ENCODE measurements around the gene PARN.
"Not testable (repeated sequence)": the region's sequence is repeated elsewhere in the genome, so short reads cannot be mapped to it uniquely, and the experiment has no call there.

The PARN gene

DNA sequence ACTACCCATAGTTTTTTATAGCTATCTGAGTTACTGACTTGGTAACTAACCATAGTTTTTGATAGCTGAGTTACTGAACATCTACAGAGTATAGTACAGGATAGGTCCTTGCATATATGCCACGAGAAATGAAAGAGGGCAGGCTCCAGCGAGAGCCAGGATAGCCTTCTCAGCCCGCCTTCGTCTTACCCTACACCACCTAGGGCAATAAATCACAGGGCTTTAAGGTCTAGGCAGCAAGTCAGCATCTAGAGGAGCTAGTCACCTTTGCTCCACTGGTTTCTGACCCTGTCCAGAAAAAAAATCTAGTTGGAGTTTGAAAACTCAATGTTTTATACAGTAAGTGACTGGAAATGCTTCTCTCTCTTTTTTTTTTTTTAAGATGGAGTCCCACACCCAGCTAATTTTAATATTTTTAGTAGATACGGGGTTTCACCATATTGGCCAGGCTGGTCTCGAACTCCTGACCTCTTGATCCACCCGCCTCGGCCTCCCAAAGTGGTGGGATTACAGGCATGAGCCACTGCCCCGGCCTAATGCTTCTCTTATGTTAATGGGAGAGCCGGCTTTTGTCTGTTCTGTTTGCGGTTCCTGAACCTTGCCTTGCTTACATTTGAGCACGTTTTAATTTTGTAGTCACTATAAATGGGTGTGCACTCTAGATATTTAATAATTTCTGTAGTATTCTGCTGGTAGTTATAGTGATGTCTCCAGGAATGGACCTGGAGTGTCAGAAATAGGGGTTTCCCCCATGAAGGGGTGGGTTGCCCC is 5.5 kb upstream of the PARN start:
- TF ChIP-seq, protein P1, sequence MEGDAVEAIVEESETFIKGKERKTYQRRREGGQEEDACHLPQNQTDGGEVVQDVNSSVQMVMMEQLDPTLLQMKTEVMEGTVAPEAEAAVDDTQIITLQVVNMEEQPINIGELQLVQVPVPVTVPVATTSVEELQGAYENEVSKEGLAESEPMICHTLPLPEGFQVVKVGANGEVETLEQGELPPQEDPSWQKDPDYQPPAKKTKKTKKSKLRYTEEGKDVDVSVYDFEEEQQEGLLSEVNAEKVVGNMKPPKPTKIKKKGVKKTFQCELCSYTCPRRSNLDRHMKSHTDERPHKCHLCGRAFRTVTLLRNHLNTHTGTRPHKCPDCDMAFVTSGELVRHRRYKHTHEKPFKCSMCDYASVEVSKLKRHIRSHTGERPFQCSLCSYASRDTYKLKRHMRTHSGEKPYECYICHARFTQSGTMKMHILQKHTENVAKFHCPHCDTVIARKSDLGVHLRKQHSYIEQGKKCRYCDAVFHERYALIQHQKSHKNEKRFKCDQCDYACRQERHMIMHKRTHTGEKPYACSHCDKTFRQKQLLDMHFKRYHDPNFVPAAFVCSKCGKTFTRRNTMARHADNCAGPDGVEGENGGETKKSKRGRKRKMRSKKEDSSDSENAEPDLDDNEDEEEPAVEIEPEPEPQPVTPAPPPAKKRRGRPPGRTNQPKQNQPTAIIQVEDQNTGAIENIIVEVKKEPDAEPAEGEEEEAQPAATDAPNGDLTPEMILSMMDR (IDR thresholded peaks at IDR 0.05; ENCODE audit: low read depth, low read length, missing control alignments) = no peak

DNA sequence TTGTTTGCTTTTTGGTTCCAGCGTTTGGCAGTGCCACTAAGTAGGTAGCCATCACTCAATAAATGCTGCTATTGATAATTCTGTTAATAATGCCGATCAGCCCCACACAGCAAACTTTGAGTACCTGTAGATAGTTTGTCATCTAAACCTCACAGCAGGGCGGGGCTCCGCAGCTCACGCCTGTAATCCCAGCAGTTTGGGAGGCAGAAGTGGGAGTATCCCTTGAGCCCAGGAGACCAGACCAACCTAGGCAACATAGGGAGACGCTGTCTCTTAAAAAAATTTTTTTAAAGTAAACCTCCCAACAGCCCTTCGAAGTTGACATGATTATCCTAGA is 4.3 kb upstream of the PARN start:
- TF ChIP-seq, protein P1 (IDR thresholded peaks at IDR 0.05; ENCODE audit: low read depth, low read length, missing control alignments) = no peak
- Histone ChIP-seq H3K36me3 (replicated peaks) (peaks cover 5% of the 10 kb centered on the region), H3K4me3 (ENCODE audit: low read depth, low read length) (peak overlapping the region; percentile 94), H3K27me3 (replicated peaks) (no peaks in the 10 kb centered on the region), H3K27ac (no peak overlapping the region)
- in situ Hi-C loops (cut with HindIII; ENCODE audit: low pct_ligation_motif_present, low sequenced_read_pairs) = no loop called here
- DNase-seq = no peak

More for the DNA sequence above, 5.5 kb upstream of the PARN start:
- Histone ChIP-seq H3K27ac (no peak overlapping the region), H3K27me3 (replicated peaks) (no peaks in the 10 kb centered on the region), H3K36me3 (replicated peaks) (peaks cover 5% of the 10 kb centered on the region), H3K4me3 (ENCODE audit: low read depth, low read length) (no peak overlapping the region)
- no peak for DNase-seq
- in situ Hi-C loops (cut with HindIII; ENCODE audit: low pct_ligation_motif_present, low sequenced_read_pairs) = no loop called here

DNA sequence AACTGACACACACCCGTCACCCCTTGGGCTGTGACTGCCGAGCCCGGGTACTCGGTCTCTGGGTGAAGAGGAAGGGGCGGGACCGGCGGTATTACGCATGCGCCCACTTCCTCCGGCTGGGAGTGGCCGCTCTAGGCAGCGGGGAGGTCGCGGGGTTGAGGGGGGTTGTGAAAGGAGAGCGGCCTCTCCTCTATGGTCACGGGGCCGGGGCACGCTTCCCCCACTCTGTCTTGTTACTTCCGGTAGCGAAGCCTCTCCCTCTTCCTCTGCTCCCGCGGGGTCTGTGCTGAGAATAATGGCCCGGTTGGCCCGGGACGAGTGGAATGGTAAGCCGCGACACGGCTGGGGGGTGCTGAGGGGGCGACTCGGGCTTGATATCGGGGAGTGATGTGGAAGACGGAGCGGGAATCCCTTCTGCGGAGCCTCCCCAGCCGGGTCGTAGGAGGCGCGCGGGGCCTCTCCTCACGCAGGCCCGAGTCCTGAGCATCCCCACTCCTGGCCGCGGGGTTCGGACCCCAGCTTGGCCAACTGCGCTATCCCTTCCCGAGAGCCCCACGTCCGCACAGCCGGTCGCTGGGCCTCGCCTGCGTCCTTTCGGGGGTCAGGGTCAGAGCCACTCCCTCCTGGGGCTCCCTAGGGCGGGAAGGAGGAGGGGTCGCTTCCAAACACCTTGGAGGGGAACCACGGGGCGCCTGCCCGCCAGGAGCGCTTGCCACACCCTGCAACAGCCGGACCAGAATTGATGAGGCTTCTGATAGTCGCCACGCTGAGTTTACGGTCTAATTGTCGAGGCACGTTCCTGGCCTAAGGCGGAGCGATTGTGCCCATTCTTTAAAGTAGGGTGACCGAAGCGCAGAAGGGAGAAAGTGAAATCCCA is 2.9 kb upstream of the PARN start, which contains the start of gene BFAR:
Gene BFAR (plus strand): TSS at position 259 of the 877 bp plus-strand sequence. CDS start 11,396 bp downstream, outside the sequence.
- Histone ChIP-seq H3K27me3 (replicated peaks) (no peaks in the 10 kb centered on the region), H3K36me3 (replicated peaks) (peaks cover under 1% of the 10 kb centered on the region), H3K27ac (peak within 1 kb of the TSS; percentile 80), H3K4me3 (ENCODE audit: low read depth, low read length) (peak within 1 kb of the TSS; percentile 94)
- DNase-seq = peak; percentile 96
- TF ChIP-seq, protein P1 (IDR thresholded peaks at IDR 0.05; ENCODE audit: low read depth, low read length, missing control alignments) = peak; percentile 2
- in situ Hi-C loops (cut with HindIII; ENCODE audit: low pct_ligation_motif_present, low sequenced_read_pairs) = no loop called here

DNA sequence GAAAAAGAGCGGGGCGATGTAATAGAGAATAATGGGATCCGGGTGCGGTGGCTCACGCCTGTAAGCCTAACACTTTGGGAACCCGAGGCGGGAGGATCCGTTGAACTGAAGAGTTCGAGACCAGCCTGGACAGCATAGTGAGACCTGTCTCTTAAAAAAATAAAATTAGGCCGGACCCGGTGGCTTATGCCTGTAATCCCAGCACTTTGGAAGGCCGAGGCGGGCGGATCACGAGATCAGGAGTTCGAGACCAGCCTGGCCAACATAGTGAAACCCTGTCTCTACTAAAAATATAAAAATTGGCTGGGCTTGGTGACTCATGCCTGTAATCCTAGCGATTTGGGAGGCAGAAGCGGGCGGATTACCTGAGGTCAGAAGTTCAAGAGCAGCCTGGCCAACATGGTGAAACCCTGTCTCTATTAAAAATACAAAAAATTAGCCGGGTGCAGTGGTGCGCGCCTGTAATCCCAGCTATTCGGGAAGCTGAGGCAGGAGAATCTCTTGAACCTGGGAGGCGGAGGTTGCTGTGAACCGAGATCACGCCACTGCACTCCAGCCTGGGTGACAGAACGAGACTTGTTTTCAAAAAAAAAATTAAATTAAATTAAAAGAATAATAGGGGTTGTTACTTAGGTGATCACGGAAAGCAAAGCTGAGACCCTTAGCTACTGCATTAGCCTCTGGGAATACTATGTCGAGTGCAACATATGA is 715 bp upstream of the PARN start:
- H3K4me3 ChIP-seq (ENCODE audit: low read depth, low read length); DNase-seq; H3K36me3 ChIP-seq (replicated peaks); H3K27me3 ChIP-seq (replicated peaks); in situ Hi-C loops (cut with HindIII; ENCODE audit: low pct_ligation_motif_present, low sequenced_read_pairs): not testable (repeated sequence)
- peak overlapping the region; percentile 51 for H3K27ac ChIP-seq

DNA sequence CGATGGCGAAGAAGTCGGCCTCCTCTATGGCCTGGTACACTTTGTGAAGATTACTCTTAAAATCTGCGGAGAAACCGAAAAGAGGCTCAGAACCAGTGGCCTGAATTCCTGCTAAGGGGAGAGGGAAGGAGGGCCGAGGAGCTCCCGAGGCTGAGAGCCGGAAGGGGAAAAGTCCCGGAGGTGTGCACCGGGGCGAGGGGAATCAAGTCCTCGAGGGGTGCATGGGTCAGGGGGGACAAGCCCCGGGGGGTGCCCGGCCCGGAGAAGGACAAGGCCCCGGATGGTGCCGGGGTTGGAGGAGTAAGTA is 495 bp downstream of the PARN start:
- in situ Hi-C loops (cut with HindIII; ENCODE audit: low pct_ligation_motif_present, low sequenced_read_pairs) = no loop called here
- Histone ChIP-seq H3K4me3 (ENCODE audit: low read depth, low read length) (peak overlapping the region; percentile 95), H3K27ac (peak overlapping the region; percentile 81), H3K36me3 (replicated peaks) (peaks cover 9% of the 10 kb centered on the region), H3K27me3 (replicated peaks) (no peaks in the 10 kb centered on the region)
- no peak for DNase-seq
- TF ChIP-seq, protein P1 (IDR thresholded peaks at IDR 0.05; ENCODE audit: low read depth, low read length, missing control alignments) = no peak

Measured in brain microvascular endothelial cell (primary cell).